Measurements from ENCODE around the gene MGST3.

The MGST3 gene

GRCh38 chr1:165647517-165647916 lies 16.5 kb downstream of the MGST3 start:
- no peak overlapping the region for H3K4me3 ChIP-seq (ENCODE audit: low read length, poor library complexity, severe bottlenecking)
- no peaks in the 10 kb centered on the region for H4K20me1 ChIP-seq (ENCODE audit: insufficient read depth, low read length, poor library complexity, severe bottlenecking)
- peaks cover 7% of the 10 kb centered on the region for H3K4me1 ChIP-seq (ENCODE audit: insufficient read depth, low read length, poor library complexity, severe bottlenecking)
- TF ChIP-seq CTCF (conservative IDR thresholded peaks at IDR 0.05; ENCODE audit: low read length) (no peak), EZH2phosphoT487 (IDR thresholded peaks at IDR 0.05; ENCODE audit: borderline replicate concordance) (no peak)
- no peaks in the 10 kb centered on the region for H3K9me2 ChIP-seq (replicated peaks; ENCODE audit: low read depth, low read length)
- H3K79me2 ChIP-seq (ENCODE audit: insufficient read depth, low read length), result no peaks in the 10 kb centered on the region
- peaks cover 6% of the 10 kb centered on the region; the same call in 1 of the 2 replicates for H3K36me3 ChIP-seq (ENCODE audit: insufficient read depth, low read length)
- H3K27me3 ChIP-seq (ENCODE audit: insufficient read depth, low read length, poor library complexity, severe bottlenecking), result no peaks in the 10 kb centered on the region
- H3K9ac ChIP-seq (ENCODE audit: low read depth, low read length, poor library complexity, severe bottlenecking), result no peak overlapping the region
- no peaks in the 10 kb centered on the region for H3F3A ChIP-seq (ENCODE audit: low read depth)
- no peaks in the 10 kb centered on the region for H3K9me3 ChIP-seq (ENCODE audit: insufficient read depth, low read depth, low read length)
- no peak overlapping the region for H2AFZ ChIP-seq (ENCODE audit: low read length)
- no peak overlapping the region for H3K4me2 ChIP-seq (ENCODE audit: low read depth, low read length, poor library complexity, severe bottlenecking)

GRCh38 chr1:165647970-165648369 lies 16.9 kb downstream of the MGST3 start:
- no peak overlapping the region for H2AFZ ChIP-seq (ENCODE audit: low read length)
- H3F3A ChIP-seq (ENCODE audit: low read depth), result no peaks in the 10 kb centered on the region
- H3K4me3 ChIP-seq (ENCODE audit: low read length, poor library complexity, severe bottlenecking), result no peak overlapping the region
- peaks cover 6% of the 10 kb centered on the region; the same call in 1 of the 2 replicates for H3K36me3 ChIP-seq (ENCODE audit: insufficient read depth, low read length)
- no peaks in the 10 kb centered on the region for H3K27me3 ChIP-seq (ENCODE audit: insufficient read depth, low read length, poor library complexity, severe bottlenecking)
- no peak overlapping the region for H3K9ac ChIP-seq (ENCODE audit: low read depth, low read length, poor library complexity, severe bottlenecking)
- H4K20me1 ChIP-seq (ENCODE audit: insufficient read depth, low read length, poor library complexity, severe bottlenecking), result no peaks in the 10 kb centered on the region
- H3K4me2 ChIP-seq (ENCODE audit: low read depth, low read length, poor library complexity, severe bottlenecking), result no peak overlapping the region
- no peaks in the 10 kb centered on the region for H3K9me3 ChIP-seq (ENCODE audit: insufficient read depth, low read depth, low read length)
- H3K79me2 ChIP-seq (ENCODE audit: insufficient read depth, low read length), result no peaks in the 10 kb centered on the region
- no peaks in the 10 kb centered on the region for H3K9me2 ChIP-seq (replicated peaks; ENCODE audit: low read depth, low read length)
- H3K4me1 ChIP-seq (ENCODE audit: insufficient read depth, low read length, poor library complexity, severe bottlenecking), result peaks cover 7% of the 10 kb centered on the region
- TF ChIP-seq EZH2phosphoT487 (IDR thresholded peaks at IDR 0.05; ENCODE audit: borderline replicate concordance) (no peak), CTCF (conservative IDR thresholded peaks at IDR 0.05; ENCODE audit: low read length) (no peak)

GRCh38 chr1:165648919-165649572 lies 18.0 kb downstream of the MGST3 start:
- Histone ChIP-seq H2AFZ (ENCODE audit: low read length) (no peak overlapping the region), H3K9me2 (replicated peaks; ENCODE audit: low read depth, low read length) (no peaks in the 10 kb centered on the region), H3F3A (ENCODE audit: low read depth) (no peaks in the 10 kb centered on the region), H3K9me3 (ENCODE audit: insufficient read depth, low read depth, low read length) (no peaks in the 10 kb centered on the region), H3K4me1 (ENCODE audit: insufficient read depth, low read length, poor library complexity, severe bottlenecking) (peaks cover 7% of the 10 kb centered on the region), H4K20me1 (ENCODE audit: insufficient read depth, low read length, poor library complexity, severe bottlenecking) (no peaks in the 10 kb centered on the region), H3K27me3 (ENCODE audit: insufficient read depth, low read length, poor library complexity, severe bottlenecking) (no peaks in the 10 kb centered on the region), H3K36me3 (ENCODE audit: insufficient read depth, low read length) (peaks cover 12% of the 10 kb centered on the region; the same call in 1 of the 2 replicates), H3K79me2 (ENCODE audit: insufficient read depth, low read length) (no peaks in the 10 kb centered on the region), H3K4me2 (ENCODE audit: low read depth, low read length, poor library complexity, severe bottlenecking) (no peak overlapping the region), H3K9ac (ENCODE audit: low read depth, low read length, poor library complexity, severe bottlenecking) (no peak overlapping the region), H3K4me3 (ENCODE audit: low read length, poor library complexity, severe bottlenecking) (no peak overlapping the region)
- TF ChIP-seq EZH2phosphoT487 (IDR thresholded peaks at IDR 0.05; ENCODE audit: borderline replicate concordance), result no peak
- TF ChIP-seq CTCF (conservative IDR thresholded peaks at IDR 0.05; ENCODE audit: low read length), result no peak
